Lung microvascular endothelial cell (primary cell): ENCODE measurements around the gene VAV3. TPM values are rescaled to one million over a fixed set of nuclear protein-coding genes. Genes with fewer than 3 reads are reported as not detected.
"Not testable (repeated sequence)": the region's sequence is repeated elsewhere in the genome, so short reads cannot be mapped to it uniquely, and the experiment has no call there.

ENCODE experiments used
- DNase-seq, 2 donors: peaks; one replicate each; pipeline versions ENCODE4 v3.0.0 to v3.0.0-alpha.2; 2010; ENCODE audit warnings: low read depth in 2 of 2
- total RNA-seq: library from RNA; depleted of rRNA; stranded (reverse); fragments of >200 nt; gene quantifications from 2 replicates; pipeline ENCODE4 v1.2.1, GENCODE V29; 2014

Gene VAV3
- total RNA-seq, 1 donor from 2014 or later: 59.1 TPM

DNA sequence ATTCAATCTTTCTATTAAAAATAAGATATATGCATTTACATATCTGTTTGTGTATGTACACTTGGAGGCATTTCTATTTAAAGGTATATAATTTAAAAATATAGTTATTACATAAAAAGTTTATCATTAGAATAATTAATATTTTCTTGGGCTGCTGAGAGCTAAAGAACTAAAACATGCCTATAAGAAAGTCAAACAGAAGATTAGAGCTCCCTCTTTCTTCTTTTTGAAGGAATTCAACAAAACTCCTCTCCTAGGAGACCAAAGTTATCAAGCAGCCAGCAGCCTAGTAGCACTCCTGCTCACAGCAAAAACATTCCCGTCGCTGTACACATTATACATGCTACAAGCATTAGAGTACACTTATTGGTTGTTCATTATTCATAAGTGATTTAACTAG, 216.4 kb downstream of the VAV3 start:
- DNase-seq: no peak

DNA sequence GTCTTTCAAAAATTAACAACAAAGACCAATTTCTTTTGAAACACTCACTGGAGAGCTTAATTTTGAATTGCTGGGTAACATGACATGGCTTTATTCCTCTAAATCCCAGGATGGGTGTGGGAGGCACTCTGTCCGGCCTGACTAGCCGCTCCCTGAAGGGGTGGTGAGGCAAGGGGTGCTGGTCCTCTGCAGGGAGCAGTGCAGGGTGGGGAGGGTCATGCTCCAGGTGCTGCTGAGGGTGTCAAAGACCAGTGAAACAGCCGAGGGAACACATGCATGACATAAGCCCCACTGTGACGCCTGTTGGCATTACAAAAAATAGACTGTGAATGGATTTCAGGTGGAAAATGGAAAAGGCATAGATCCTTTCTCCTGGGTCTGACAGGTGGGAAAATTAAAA, 223.7 kb downstream of the VAV3 start:
- DNase-seq: no peak

DNA sequence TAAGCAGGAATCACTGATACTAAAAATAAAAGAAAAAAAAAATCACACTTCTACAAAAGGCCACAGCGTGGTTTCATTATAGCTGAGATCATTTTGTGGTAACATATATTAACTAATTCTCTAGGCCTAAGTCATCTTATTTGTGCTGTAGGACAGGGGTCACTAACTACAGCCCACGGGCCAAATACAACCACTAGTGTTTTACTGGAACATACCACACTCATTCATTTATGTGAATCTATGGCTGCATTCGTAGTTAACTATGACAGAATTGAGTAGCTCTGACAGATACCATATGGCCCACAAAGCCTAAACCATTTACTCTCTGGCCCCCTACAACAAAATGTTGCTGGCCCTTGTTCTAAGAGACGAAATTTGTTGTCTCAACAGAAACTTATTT, 224.4 kb downstream of the VAV3 start:
- no peak for DNase-seq

DNA sequence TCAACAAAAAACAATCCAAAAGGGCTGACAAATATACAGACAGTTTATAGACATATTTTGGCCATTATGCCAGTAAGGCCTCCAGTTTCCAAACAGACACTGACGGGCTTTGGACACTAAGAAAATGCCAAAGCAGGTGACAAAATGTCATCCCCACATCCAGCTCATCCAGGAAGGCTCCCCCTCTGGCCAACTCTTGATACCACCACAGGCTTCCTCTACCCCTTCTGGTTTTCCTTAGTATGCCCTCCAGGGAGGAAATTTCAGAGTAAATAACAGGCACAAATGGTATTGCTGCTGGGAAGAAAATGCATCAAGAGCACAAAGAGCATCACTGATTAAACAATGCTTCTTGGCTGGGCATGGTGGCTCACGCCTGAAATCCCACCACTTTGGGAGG, 225.3 kb downstream of the VAV3 start:
- no peak for DNase-seq

DNA sequence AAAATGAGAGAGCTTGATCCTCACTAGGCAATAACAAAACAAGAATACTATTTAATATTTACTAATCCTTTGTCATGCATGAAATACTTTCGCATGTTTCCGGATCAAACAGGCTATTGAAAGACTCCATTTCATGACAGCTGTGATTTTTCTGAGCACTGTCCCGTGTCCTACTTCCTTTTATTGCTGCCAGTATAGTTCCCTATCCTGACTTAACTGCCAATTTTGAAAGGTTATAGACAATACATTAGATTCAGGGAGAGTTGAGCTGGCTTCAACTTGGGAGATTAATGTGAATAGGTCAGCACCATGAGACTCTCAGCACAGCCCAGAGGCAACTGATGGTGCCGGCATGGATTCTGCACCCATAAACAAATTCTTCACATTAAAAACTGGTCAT, 225.8 kb downstream of the VAV3 start:
- peak in 1 of 2 donors; percentile 44 for DNase-seq

DNA sequence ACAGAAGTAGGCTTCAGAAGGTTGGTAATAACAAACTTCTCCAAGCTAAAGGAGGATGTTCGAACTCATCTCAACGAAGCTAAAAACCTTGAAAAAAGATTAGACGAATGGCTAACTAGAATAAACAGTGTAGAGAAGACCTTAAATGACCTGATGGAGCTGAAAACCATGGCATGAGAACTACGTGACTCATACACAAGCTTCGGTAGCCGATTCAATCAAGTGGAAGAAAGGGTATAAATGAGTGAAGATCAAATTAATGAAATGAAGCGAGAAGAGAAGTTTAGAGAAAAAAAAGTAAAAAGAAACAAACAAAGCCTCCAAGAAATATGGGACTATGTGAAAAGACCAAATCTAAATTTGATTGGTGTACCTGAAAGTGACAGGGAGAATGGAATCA, 231.6 kb downstream of the VAV3 start:
- not testable (repeated sequence) for DNase-seq

DNA sequence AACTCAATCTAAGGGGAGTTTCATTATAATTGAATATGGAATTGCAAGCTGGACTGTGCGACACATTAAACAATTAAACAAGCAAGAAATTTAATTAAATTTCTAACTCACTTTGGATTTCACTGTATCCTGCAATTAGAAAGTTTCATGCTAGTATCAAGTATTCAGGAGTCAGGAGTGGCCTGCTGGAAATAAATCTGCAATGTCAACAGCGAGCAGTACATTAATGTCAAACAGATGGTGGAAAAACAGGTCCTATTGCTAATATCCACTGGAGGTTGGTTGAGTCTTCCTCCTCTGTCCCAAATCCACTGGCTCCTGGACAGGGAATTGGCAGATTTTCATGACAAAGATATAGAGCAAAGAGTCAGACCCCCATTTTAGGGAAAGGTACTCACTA, 237.1 kb downstream of the VAV3 start:
- no peak for DNase-seq

DNA sequence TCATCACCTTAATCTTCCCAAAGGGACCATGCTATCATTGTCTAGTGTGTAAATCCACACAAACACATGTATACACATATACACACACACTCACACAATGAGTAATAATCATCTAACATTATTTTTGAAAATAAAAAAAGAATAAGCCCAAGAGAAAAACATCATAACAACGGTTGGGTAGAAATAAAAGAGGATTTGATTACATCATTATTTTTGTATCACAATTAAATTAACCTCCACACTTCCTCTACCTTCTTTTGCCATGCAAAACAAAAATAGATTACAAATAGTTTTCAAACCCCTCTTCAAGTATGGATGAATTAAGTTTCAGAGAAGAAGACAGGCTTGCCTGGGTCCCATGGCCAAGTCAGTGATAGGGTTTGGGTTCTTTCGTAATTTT, 238.1 kb downstream of the VAV3 start:
- DNase-seq: no peak

DNA sequence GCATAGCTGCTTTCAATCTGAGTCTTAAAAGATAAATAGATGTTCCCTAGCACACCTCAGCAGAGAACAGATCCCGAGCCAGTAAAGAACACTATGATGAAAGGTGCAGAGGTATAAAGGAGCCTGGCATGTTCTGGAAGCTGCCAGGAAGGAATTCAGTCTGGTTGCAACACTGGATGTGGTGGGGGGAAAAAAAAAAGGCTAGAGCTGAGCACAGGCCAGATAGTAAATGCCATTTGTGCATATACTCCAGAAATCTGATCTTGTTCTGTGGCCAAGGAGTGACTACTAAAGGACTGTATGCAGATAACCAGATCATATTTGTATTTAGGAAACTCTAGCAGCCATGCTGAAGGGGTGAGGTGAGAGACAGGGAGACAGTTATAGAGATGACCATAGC, 240.3 kb downstream of the VAV3 start:
- DNase-seq: no peak

DNA sequence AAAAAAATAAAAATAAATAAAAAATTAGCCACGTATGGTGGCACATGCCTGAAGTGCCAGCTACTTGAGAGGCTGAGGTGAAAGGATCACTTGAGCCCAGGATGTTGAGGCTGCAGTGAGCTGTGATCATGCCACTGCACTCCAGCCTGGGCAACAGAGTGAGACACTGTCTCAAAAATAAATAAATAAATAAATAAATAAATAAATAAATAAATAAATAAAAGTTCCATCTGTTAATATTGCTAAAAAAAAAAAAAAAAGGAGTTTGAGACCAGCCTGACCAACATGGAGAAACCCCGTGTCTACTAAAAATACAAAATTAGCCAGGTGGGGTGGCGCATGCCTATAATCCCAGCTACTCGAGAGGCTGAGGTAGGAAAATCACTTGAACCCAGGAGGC, 244.8 kb downstream of the VAV3 start:
- DNase-seq: not testable (repeated sequence)

DNA sequence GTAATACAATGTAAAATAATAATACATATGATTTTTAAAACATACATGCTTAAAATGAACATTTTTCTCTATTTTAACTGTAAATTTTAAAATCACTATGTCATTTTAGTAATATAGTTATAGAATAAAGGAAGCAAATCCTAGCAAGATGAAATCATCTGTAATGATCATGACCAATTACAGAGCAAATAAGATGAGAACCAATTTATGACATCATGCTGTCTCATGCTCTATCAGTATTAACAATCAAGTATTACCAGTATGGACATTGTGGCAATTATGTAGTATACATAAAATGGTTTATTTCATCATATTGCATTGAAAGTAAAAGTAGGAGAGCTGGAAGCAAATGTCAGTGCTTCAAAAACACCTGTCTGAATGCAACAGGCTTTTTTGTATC, 255.0 kb downstream of the VAV3 start:
- no peak for DNase-seq

DNA sequence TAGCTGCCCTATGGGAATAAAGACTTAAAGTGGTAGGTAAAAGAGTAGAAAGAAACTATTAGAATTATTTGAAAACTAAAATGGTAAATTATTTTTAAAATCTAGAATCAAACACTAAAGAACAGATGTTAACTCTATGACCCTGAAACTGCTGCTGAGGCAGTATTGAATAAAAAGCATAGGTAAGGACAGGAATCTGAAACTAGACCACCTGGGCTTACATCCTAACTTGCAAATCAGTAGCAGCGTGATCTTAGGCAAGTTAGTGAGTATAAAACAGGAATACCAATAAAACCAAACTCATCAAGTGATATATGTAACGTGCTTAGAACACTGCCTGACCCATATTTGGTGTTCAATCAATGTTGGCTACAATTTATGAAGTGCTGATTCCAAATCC, 257.9 kb downstream of the VAV3 start:
- no peak for DNase-seq

DNA sequence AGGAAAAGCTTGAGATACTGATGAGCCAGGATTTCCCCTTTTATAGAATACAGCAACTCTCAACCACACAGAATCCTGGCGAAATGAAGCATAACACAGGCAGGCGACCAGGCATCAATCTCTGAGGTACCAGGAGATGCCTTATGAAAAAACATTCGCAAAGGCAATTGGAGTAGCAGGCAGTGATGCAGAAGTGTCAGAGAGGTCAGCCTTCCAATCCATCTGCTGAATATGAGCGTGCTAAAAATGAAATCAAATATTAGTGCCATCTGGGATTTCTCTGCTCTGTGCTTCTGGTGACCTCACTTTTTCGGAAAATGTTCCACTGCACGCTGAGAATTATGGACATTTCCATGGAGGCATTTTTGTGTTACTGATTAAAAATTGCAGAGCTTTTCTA, 258.8 kb downstream of the VAV3 start:
- no peak for DNase-seq

DNA sequence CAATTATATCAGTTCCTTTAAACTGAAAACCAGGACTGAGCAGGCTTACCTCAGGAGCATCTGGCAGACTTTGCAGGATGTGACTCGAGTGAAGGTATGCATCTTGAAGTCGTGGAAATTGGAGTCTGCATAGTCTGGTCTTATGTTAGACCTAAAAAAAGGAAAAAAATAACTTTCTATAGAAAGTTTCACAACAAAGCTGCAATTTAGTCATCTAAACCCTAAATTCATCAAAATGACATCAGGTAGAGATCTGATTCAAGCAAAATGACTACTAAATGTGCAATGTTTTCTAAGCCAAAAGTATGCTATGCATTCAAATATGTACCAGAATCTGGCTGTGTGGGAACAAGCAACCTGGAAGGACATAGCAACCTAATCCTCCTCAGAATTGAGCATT, 260.1 kb downstream of the VAV3 start:
- no peak for DNase-seq

DNA sequence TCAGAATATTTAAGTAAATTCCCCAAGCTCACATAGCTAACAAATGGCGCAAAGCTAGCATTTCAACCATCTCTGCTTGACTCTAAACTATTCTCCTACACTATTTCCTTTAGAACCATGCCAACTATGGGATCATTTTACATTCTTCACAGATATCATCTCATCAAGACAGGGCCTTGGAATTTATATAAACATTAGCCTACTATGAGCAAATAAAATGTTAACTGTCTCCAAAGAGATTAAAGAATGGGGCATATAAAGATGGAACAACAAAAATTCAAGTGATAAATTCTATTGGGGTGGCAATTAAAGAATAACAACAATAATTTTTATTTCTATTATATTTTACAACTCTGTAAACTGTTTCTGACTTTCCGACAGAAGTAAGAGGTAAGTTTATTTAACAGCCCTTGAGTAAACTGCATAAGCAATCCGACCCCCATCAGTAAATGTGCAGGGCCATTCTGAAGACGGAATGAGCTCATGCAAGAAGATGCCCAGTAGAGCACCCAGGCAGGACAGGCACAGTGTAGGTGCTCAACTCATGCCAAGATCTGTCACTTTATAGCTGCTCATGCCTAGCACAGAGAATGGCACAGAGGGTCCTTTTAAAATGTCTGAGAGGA, 261.9 kb downstream of the VAV3 start:
- DNase-seq: no peak

DNA sequence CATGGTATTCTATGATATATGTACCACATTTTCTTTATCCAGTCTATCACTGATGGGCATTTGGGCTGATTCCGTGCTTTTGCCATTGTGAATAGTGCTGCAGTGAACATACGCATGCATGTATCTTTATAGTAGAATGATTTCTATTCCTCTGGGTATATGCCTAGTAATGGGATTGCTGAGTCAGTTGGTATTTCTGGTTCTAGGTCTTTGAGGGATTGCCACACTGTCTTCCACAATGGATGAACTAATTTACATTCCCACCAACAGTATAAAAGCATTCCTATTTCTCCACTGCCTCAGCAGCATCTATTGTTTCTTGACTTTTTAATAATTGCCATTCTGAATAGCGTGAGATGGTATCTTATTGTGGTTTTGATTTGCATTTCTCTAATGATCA, 264.3 kb downstream of the VAV3 start:
- not testable (repeated sequence) for DNase-seq

DNA sequence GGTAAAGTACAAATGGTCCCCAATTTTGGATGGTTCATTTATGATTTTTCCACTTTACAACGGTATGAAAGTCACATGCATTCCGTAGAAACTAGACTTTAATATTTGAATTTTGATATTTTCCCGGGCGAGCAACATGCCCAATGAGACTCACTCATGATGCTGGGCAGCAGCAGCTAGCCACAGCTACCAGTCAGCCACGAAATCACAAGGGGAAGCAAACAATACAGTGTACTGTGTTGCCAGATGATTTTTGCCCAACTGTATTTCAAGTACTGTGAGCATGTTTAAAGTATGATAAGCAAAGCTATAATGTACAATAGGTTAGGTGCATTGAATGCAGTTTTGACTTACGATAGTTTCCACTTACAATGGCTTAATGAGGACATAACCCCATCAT, 266.8 kb downstream of the VAV3 start:
- no peak for DNase-seq

DNA sequence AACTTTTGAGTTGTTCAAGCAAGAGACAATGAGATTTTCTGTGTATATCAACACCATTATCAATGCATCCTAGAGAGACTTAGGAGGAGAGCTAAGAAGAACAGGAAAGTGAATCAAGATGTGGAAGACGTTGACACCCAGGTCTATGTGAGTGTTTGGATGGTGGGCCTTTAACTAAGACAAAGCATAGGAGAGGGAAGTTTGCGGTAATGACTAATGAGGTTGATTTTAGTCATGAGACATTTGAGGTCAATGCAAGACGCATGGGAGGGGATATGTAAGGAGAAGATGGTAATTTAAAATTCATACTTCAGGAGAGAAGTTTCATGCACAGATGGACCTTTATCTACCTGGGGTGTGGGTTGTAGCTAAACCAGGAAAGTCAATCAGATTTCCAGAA, 269.6 kb downstream of the VAV3 start:
- no peak for DNase-seq

DNA sequence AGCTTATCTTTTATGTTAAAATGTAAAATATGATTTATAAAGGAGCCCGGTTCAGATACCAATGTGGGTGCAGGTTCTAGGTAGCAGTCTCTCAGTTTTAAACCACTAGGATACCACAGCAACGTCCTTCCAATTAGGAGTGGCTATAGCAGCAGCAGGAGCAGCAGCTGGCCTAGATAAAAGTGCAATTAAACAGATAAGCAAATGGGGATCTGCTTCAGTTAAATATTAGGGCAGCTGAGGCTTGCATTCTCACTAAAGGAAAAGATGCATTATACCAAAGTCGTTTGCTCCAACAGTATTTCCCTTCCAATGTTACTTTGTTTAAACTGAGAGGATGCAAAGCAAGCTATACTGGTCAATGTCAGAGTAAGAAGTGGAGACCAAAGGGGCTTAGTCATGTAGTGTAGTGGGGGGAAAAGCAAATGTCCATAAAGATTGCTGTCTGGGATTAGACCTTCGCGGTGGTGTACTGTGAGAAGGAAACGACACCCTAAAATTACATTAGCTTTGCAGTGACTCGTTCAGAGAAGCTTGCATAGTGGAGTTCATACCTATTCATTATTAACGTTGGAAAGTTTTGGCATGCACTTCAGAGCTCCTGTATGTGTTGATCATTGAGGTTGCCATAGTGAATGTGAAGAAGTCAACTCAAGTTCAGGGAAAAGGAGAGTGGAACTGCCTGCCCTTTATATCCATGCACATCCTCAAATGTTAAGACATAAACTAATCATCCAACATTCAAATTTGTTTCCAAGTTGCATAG, 272.2 kb downstream of the VAV3 start:
- DNase-seq: no peak

DNA sequence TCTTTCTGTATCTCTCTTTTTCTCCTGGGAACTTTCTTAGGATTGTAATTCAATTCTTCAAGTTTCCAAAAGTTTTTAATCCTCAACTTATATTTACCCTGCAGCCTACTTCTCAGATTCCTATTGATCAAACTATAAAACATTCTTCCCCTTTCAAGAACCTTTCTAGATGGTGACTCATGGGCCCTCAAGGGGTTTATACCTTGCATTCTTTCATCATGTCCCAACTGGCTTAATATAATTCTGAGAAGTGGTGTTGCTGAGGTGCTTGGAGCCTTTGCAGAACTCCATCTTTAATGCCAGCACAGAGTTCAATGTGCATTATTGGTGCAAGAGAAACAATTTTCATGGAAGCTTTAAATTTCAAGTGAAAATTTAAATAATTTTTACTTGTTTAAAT, 273.4 kb downstream of the VAV3 start:
- no peak for DNase-seq

DNA sequence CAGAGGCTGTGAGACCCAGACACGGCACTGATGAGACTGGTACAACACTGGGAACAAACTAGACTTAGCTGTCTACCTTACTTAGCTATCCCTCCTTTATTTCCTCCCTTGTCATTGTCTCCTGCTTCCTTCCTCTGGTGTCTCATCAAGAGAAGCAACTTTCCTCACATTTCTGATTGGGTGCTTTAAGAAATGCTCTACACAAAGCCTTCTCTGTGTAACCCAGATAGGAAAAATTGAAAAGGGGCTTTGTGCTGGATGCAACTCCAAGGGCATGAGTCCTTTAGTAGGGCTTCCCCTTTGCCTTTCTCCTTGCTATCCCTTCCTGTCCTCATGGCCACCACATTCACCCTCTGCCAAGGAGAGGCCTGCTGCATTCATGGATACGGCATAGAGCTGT, 274.5 kb downstream of the VAV3 start:
- no peak for DNase-seq

DNA sequence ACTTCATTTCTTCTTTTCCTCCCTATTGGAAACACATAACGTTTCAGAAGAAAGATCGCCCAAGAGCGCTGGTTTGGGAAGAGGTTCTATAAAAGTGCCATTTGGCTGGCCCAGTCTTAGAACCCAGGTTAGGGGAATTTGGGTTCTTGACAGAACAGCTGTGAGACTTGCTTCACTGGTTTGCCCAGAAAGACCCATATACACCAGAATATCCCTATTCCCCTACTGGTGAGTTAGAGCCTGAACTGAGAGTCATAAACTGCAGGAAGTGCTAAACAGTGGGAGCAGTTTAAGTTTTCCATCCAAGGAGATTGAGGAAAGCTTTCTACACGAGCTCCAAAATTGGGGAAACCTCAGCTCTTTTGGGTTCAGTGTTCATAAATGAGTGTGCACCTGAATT, 275.2 kb downstream of the VAV3 start:
- no peak for DNase-seq

DNA sequence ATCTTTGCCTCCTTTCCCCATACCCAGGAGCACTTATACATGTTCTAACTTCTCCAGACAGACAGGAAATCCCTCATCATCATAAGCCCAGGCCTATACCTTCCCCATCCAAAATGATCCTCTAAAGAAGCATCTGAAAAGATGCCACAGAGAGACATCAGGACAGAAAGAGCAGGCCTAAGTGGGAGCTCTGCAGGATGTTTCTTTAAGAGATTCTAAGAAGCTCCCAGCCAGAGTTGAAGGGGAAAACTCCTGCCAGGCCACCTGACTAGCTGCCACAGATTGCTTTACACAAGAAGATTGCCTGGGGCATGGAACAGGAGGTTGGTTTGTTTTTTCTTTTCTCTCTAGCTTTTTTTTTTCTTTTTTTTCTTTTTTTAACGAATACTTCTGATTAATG, 275.8 kb downstream of the VAV3 start:
- DNase-seq: no peak
